HFF-Myc (cell line): Measurements from ENCODE around the gene FAAP100.

Source experiments
- DNase-seq: peaks from one replicate; pipeline ENCODE4 v3.0.0-alpha.2; 2011; ENCODE audit warnings: low read depth; ENCODE audit errors: extremely low read depth
- H3K4me3 ChIP-seq: replicated peaks from 2 replicates; pipeline ENCODE4 v1.5.1; 2011; ENCODE audit warnings: low read depth, mild to moderate bottlenecking, control low read depth, low read length
- TF ChIP-seq, protein P1 (sequence below): IDR thresholded peaks from 2 replicates; pipeline ENCODE4 v1.5.1; 2012; ENCODE audit warnings: mild to moderate bottlenecking, low read depth, low read length, control low read depth; ENCODE audit errors: missing control alignments

Gene FAAP100

DNA sequence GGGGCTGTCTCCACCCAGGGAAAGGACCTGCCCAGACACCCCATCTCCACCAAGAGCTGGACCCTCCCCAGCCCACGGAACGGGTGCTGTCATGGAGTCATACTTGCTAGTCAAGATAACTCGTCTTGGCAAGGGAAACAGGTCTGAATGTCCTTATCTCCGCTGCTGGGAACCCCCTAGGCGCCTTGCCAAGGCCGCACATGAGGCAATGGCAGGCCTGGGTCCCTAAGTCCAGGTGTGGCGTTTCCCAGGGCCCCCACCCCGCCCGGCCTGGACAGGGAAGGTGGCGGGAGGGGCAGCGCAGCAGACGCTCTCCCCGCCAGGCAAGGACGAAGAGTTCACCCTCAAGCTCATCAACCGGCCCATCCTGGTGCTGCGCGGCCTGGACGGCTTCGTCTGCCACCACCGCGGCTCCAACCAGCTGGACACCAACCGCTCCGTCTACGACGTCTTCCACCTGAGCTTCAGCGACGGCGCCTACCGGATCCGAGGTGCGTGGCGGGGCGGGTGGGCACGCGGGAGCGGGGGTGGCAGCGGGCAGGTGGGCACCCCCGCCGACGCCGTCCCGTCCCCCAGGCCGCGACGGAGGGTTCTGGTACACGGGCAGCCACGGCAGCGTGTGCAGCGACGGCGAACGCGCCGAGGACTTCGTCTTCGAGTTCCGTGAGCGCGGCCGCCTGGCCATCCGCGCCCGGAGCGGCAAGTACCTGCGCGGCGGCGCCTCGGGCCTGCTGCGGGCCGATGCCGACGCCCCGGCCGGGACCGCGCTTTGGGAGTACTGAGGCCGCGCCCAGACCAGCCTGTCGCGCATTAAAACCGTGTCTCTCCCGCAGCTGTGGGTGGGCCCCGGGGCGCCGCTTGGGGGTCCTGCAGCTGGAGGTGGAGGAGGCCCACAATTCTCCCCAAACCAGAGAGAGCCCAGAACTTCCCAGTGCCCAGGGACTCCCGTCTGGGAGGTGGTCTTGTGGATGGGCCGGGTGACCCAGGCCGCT, 15.6 kb downstream of the FAAP100 start:
- H3K4me3 ChIP-seq = no peak overlapping the region
- TF ChIP-seq, protein P1, sequence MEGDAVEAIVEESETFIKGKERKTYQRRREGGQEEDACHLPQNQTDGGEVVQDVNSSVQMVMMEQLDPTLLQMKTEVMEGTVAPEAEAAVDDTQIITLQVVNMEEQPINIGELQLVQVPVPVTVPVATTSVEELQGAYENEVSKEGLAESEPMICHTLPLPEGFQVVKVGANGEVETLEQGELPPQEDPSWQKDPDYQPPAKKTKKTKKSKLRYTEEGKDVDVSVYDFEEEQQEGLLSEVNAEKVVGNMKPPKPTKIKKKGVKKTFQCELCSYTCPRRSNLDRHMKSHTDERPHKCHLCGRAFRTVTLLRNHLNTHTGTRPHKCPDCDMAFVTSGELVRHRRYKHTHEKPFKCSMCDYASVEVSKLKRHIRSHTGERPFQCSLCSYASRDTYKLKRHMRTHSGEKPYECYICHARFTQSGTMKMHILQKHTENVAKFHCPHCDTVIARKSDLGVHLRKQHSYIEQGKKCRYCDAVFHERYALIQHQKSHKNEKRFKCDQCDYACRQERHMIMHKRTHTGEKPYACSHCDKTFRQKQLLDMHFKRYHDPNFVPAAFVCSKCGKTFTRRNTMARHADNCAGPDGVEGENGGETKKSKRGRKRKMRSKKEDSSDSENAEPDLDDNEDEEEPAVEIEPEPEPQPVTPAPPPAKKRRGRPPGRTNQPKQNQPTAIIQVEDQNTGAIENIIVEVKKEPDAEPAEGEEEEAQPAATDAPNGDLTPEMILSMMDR = no peak
- no peak for DNase-seq

DNA sequence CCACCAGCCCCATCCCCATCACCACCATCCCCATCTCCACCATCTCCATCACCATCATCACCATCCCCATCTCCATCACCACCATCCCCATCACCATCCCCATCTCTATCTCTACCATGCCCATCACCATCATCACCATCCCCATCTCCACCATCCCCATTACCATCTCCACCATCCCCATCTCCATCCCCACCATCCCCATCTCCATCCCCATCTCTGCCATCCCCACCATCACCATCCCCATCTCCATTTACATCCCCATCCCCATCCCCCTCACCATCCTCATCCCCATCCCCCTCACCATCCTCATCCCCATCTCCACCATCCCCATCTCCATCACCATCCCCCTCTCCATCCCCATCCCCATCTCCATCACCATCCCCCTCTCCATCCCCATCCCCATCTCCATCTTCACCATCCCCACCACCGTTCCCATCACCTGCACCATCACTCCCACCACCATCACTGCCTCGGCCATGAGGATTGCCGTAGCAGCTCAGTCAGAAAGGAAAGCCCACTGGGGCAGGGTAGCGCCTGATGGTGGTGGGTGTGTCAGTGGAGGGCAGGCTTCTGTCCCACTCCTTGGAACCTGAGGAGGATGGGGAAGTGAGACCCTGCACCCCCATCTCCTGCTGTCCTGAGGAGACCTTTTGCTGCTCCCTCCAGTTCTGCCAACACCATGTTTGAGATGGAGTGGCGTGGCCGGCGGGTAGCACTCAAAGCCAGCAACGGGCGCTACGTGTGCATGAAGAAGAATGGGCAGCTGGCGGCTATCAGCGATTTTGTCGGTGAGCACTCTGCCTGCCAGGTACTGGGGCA, 16.5 kb downstream of the FAAP100 start:
- TF ChIP-seq, protein P1 = no peak
- no peak overlapping the region for H3K4me3 ChIP-seq
- DNase-seq = no peak

DNA sequence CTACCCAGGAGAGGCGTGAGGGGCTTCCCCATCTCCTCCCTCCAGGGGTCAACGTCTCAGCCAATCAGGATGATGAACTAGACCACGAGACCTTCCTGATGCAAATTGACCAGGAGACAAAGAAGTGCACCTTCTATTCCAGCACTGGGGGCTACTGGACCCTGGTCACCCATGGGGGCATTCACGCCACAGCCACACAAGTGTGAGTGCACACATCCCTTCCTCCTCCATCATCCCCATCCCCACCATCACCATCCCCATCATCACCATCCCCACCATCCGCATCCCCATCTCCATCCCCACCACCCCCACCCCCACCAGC, 17.2 kb downstream of the FAAP100 start:
- DNase-seq = no peak
- TF ChIP-seq, protein P1 = no peak
- no peak overlapping the region for H3K4me3 ChIP-seq

DNA sequence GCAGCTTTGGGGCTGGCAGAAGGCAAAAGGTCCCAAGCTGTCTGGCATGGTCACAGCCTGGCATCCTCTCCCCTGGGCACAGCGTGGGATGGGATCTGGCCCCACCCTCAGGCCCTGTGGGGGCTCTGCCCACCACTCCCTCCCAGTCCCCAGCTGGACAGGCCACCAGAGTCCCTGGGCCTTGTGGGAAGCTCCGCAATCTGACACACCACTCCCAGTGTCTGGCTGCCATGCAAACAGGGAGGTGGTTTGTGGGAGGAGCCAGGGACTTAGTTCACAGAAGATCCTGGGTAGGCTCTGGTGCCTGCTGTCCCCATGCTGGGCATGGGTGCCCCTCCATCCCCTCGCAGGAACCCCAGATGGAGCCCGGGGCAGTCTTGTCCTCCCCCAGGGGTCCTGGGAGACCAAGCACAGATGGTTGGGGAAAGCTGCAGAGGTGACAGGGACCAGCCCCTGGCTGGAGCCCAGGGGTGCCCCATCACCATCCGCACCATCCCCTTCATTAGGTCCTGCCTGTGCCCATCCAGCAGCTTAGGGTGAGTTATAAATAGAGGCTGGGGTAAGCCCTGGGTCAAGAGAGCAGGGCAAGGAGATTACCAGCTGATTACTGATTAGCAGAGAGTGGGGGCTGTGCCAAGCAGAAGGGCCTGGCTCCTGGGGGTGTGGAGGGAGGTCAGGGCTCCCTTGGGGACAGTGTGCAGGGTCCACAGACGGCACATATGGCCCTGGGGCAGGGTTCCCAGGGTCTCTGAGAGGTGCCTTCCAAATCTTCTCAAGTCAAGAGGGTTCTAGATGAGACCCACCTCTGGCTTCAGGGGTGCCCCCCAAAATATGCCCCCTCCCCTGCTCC, 17.8 kb downstream of the FAAP100 start:
- no peak for DNase-seq
- no peak overlapping the region for H3K4me3 ChIP-seq
- TF ChIP-seq, protein P1 = no peak

DNA sequence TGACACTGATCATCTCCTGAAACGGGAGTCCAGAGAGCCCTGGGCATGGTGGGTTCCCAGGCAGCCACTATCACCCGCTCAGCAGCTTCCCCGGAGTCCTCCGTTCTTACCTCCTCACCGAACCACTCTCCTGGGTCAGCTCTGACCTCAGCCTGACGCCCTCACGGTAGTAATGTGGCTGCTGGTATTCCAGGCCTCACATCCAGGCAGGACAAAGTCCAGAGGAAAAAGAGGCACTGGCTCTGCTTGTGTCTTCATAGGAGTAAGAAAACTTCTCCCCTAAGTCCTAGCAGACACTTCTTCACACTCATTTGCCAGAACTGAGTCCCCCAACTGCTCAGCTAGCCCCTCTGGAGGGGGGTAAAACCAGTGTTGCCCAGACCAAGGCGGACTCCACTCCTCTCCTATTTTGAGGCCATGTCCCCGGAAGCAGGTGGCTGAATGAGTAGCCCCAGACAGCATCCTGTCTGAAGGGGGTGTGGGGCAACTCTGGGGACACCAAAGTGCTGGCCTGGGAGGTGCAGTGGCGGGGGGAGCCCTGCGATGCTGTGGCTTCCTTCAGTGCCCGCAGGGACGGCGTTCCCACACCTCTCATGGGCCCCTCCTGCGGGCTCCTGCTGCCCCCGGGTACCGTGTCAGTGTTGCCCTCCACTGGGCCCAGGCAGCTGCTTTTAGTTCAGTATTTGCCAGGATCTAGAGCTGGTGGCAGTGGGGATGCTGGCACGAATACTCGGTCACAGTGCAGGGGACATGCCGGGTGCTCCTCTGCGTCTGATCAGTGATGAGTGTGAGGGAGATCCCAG, 18.6 kb downstream of the FAAP100 start:
- no peak for DNase-seq
- TF ChIP-seq, protein P1 = no peak
- H3K4me3 ChIP-seq = no peak overlapping the region
